Activated T-cell treated with anti-CD3 and anti-CD28 coated beads, Interleukin-2, amount 50 U/mL, for 72 hours (primary cell): ENCODE results near the gene OR13C5. TPM values are rescaled to one million over a fixed set of nuclear protein-coding genes. Genes with fewer than 3 reads are reported as not detected.

Source experiments
- ATAC-seq, 2 donors: fragments of 150-1000 bp; cut with Tn5 transposase; replicated peaks in 1 of 2; 2 replicates each; pipeline ENCODE4 v1.10.0; 2021; ENCODE audit warnings: moderate library complexity in 2 of 2, mild to moderate bottlenecking in 1 of 2
- DNase-seq, 2 donors: peaks; one replicate each; pipeline ENCODE4 v3.0.0; 2021 to 2022; ENCODE audit warnings: mixed read lengths in 1 of 2
- H3K27ac Mint-ChIP-seq: one replicate; pipeline ENCODE4 v1.8.0; 2022; ENCODE audit warnings: mild to moderate bottlenecking, moderate library complexity, mixed read lengths
- H3K27me3 Mint-ChIP-seq: one replicate; pipeline ENCODE4 v1.8.0; 2022; ENCODE audit warnings: low read depth, mixed read lengths
- H3K36me3 Mint-ChIP-seq, 2 donors: one replicate each; pipeline ENCODE4 v1.8.0; 2022; ENCODE audit warnings: mixed read lengths in 2 of 2, mild to moderate bottlenecking in 1 of 2; ENCODE audit not compliant: insufficient read depth in 2 of 2
- H3K4me1 Mint-ChIP-seq: one replicate; pipeline ENCODE4 v1.8.0; 2022; ENCODE audit warnings: low read depth, mixed read lengths
- H3K4me3 Mint-ChIP-seq, 2 donors: one replicate each; pipeline ENCODE4 v1.8.0; 2022; ENCODE audit warnings: mild to moderate bottlenecking in 2 of 2, mixed read lengths in 2 of 2, moderate library complexity in 2 of 2
- H3K9me3 Mint-ChIP-seq, 2 donors: one replicate each; pipeline ENCODE4 v1.8.0; 2022; ENCODE audit warnings: mixed read lengths in 2 of 2
- total RNA-seq, 2 donors: library from RNA; stranded (reverse); gene quantifications; one replicate each; pipeline ENCODE4 v1.2.3, GENCODE V29; 2022

OR13C5 gene
- total RNA-seq, 2 donors from 2014 or later, result not detected

DNA sequence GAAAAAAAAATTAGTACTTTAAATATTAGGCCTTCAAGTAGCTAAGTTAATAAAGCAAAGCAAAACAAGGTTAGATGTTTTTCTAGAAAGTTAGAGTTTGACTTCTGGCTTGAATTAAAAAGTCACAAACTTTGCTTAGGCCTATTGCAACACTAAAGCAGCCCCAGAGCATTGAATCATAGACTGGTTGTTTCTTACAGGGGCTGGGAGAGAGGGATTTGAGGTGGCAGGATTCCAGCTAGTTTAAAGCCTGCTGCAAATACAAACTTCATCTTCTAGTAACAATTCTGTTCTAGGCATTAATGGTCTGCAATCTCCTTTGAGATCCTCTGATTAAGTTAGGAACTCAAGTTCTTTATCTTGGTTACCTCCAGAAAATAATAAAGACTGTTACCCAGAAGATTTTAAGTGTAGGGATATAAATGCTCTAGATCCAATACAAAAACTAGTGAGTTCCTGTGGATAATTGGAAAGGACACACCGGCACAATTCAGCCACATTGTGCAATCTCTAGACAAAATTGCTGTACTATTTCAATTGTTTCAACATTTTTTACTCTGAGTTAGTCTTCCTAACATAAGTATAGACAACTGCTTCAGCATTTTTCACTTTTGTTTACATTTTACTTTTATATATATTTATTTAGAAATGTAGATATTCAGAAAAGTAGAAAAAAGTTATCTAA lies 12.6 kb downstream of the OR13C5 start:
- Mint-ChIP-seq H3K4me3 (no peak overlapping the region), H3K27ac (no peak overlapping the region), H3K27me3 (no peaks in the 10 kb centered on the region), H3K36me3 (no peaks in the 10 kb centered on the region), H3K9me3 (no peaks in the 10 kb centered on the region), H3K4me1 (no peaks in the 10 kb centered on the region)
- DNase-seq (no peak), ATAC-seq (no peak)

DNA sequence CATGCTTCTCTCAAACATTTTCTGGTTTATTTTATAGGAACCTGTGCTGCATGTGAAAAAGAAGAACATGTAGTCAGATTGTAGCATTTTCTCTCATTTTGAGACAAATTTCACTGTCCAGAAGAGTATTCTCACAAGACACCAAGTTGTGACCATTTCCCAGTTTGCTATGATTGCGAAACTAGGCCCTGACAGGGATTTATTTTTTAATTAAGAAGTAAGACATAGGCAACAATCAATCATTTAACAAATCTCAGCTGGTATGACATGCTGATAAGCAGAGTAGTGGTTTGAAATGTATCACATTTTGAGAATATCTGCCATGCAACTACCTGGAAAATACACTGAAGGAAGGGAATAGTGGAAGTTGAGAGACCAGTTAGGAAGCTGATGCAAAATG lies 18.7 kb downstream of the OR13C5 start:
- H3K27ac Mint-ChIP-seq, result no peak overlapping the region
- no peaks in the 10 kb centered on the region for H3K36me3 Mint-ChIP-seq
- no peaks in the 10 kb centered on the region for H3K9me3 Mint-ChIP-seq
- no peaks in the 10 kb centered on the region for H3K4me1 Mint-ChIP-seq
- no peak overlapping the region for H3K4me3 Mint-ChIP-seq
- DNase-seq (no peak), ATAC-seq (no peak)
- no peaks in the 10 kb centered on the region for H3K27me3 Mint-ChIP-seq

DNA sequence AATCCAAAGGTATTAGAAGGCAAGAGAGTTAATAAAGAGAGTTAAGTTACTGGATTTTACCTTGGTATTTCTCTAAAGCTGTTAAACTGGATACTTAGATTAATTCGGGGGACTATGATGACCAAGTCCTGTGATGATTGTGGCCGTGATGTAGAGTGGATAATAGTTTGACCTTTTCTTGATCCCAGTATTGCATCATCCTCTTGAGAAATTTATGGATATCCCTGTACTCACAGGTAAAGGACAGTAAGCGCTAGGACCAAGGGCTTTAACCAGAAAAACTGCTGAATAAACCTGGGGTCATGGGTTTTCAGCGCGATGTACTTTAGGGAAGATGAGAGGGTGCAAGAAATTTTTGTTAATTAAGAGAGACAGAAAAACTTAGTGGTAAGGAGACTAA lies 21.9 kb downstream of the OR13C5 start:
- no peak overlapping the region for H3K4me3 Mint-ChIP-seq
- peaks cover 4 to 5% of the 10 kb centered on the region in 2 donors for H3K9me3 Mint-ChIP-seq
- ATAC-seq, result no peak
- H3K4me1 Mint-ChIP-seq, result no peaks in the 10 kb centered on the region
- H3K27ac Mint-ChIP-seq, result no peak overlapping the region
- H3K36me3 Mint-ChIP-seq, result no peaks in the 10 kb centered on the region
- H3K27me3 Mint-ChIP-seq, result no peaks in the 10 kb centered on the region
- DNase-seq, result no peak

DNA sequence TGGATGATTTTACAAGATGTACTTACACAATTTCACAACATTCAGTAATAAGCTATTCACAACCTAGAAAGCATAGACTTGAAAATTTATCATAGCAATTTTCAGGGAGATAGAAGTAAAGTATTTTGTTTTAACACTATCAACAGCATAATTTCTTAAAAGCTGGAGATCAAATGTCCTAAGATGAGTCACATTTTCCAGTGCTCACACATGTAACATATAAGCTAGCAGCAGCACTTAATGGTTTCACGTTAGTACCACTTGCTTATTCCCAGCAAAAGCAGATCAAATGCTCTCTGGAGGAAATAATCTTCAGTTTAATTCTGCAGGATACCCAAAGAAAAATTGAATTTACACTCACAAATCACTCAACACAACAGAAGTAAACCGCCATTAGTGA lies 23.8 kb downstream of the OR13C5 start:
- ATAC-seq (no peak), DNase-seq (no peak)
- no peaks in the 10 kb centered on the region for H3K27me3 Mint-ChIP-seq
- H3K4me3 Mint-ChIP-seq, result no peak overlapping the region
- H3K27ac Mint-ChIP-seq, result no peak overlapping the region
- H3K4me1 Mint-ChIP-seq, result no peaks in the 10 kb centered on the region
- no peaks in the 10 kb centered on the region for H3K36me3 Mint-ChIP-seq
- peaks cover 6 to 8% of the 10 kb centered on the region in 2 donors for H3K9me3 Mint-ChIP-seq

- ATAC-seq (no peak), DNase-seq (no peak)
- Mint-ChIP-seq H3K4me1 (no peaks in the 10 kb centered on the region), H3K27me3 (no peaks in the 10 kb centered on the region), H3K36me3 (no peaks in the 10 kb centered on the region), H3K9me3 (peaks cover 6 to 8% of the 10 kb centered on the region in 2 donors), H3K27ac (no peak overlapping the region), H3K4me3 (no peak overlapping the region)
Measured at GRCh38 chr9:104572612-104573011, 26.6 kb downstream of the OR13C5 start.

- no peak for ATAC-seq
- H3K9me3 Mint-ChIP-seq, result peaks cover 4 to 6% of the 10 kb centered on the region in 2 donors
- H3K4me3 Mint-ChIP-seq, result no peak within 1 kb of the TSS
- no peak for DNase-seq
- H3K27me3 Mint-ChIP-seq, result no peaks in the 10 kb centered on the region
- no peaks in the 10 kb centered on the region for H3K36me3 Mint-ChIP-seq
- no peak within 1 kb of the TSS for H3K27ac Mint-ChIP-seq
- H3K4me1 Mint-ChIP-seq, result no peaks in the 10 kb centered on the region
Measured at GRCh38 chr9:104568868-104569267, 30.3 kb downstream of the OR13C5 start, which contains the start of gene OR13C8. Gene OR13C8 (plus strand): TSS chr9:104569168. CDS start chr9:104569168, 0 bp downstream.

DNA sequence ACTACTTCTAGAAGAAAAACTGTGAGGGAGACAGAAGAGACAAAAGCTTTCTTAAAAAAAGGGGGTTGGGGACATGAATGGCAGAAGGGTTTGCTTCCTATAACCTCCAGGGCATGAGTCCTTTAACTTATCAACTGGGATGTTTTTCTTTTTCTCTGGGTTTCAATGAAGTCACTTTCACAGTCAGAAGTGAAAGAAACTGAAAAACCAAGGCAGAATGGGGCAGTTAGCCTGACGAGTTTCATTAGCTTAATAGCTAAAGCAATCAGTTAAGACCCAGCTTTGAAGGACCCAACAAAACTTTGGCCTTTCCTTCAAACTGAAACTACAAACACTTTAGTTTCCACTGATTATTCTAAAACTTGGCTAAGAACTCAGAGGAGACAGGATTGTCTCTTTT lies 34.9 kb downstream of the OR13C5 start:
- H3K4me3 Mint-ChIP-seq, result no peak overlapping the region
- no peaks in the 10 kb centered on the region for H3K27me3 Mint-ChIP-seq
- no peaks in the 10 kb centered on the region for H3K36me3 Mint-ChIP-seq
- ATAC-seq (no peak), DNase-seq (no peak)
- no peaks in the 10 kb centered on the region for H3K4me1 Mint-ChIP-seq
- no peak overlapping the region for H3K27ac Mint-ChIP-seq
- no peaks in the 10 kb centered on the region for H3K9me3 Mint-ChIP-seq

- no peak for DNase-seq
- peaks cover 2 to 5% of the 10 kb centered on the region in 2 donors for H3K9me3 Mint-ChIP-seq
- no peak for ATAC-seq
- H3K27me3 Mint-ChIP-seq, result no peaks in the 10 kb centered on the region
- H3K4me1 Mint-ChIP-seq, result no peaks in the 10 kb centered on the region
- no peaks in the 10 kb centered on the region for H3K36me3 Mint-ChIP-seq
- no peak overlapping the region for H3K27ac Mint-ChIP-seq
- H3K4me3 Mint-ChIP-seq, result no peak overlapping the region
Measured at GRCh38 chr9:104556830-104557634, 42.2 kb downstream of the OR13C5 start.

- Mint-ChIP-seq H3K27me3 (no peaks in the 10 kb centered on the region), H3K4me1 (no peaks in the 10 kb centered on the region)
Measured at GRCh38 chr9:104555521-104555920, 43.7 kb downstream of the OR13C5 start.

GRCh38 chr9:104553261-104553660 lies 46.0 kb downstream of the OR13C5 start:
- no peaks in the 10 kb centered on the region for H3K4me1 Mint-ChIP-seq
- DNase-seq, result no peak
- H3K9me3 Mint-ChIP-seq, result peaks cover 2 to 5% of the 10 kb centered on the region in 2 donors
- ATAC-seq, result no peak
- no peaks in the 10 kb centered on the region for H3K27me3 Mint-ChIP-seq
- no peaks in the 10 kb centered on the region for H3K36me3 Mint-ChIP-seq
- H3K4me3 Mint-ChIP-seq, result no peak overlapping the region
- no peak overlapping the region for H3K27ac Mint-ChIP-seq

More at GRCh38 chr9:104555521-104555920, 43.7 kb downstream of the OR13C5 start:
- no peaks in the 10 kb centered on the region for H3K36me3 Mint-ChIP-seq
- H3K4me3 Mint-ChIP-seq, result no peak overlapping the region
- peaks cover 2 to 5% of the 10 kb centered on the region in 2 donors for H3K9me3 Mint-ChIP-seq
- no peak for ATAC-seq
- no peak for DNase-seq
- no peak overlapping the region for H3K27ac Mint-ChIP-seq

Other genes with a start within 250 kb of the OR13C5 start
- gene OR13F1, start 95.2 kb downstream of the OR13C5 start, total RNA-seq, result not detected
- gene OR13C4, start 72.2 kb downstream of the OR13C5 start, total RNA-seq, result not detected
- gene OR13C3, start 62.6 kb downstream of the OR13C5 start, total RNA-seq, result not detected
- not detected for gene OR13C8, start 30.2 kb downstream of the OR13C5 start, total RNA-seq
- not detected for gene OR13C2, start 6.2 kb upstream of the OR13C5 start, total RNA-seq
- not detected for gene OR13C9, start 18.8 kb upstream of the OR13C5 start, total RNA-seq
- gene OR13D1, start 95.1 kb upstream of the OR13C5 start, total RNA-seq, result not detected
- gene NIPSNAP3A, start 148.3 kb upstream of the OR13C5 start, total RNA-seq, result 1 to 10 TPM; 9.2 to 9.9 TPM
- 1 to 10 TPM in 1 of 2 donors, under 1 TPM in 1; 0.49 to 2.3 TPM for gene NIPSNAP3B, start 164.7 kb upstream of the OR13C5 start, total RNA-seq